ENCODE measurements around the gene SLC43A3.
"Not testable (repeated sequence)": the region's sequence is repeated elsewhere in the genome, so short reads cannot be mapped to it uniquely, and the experiment has no call there.

The SLC43A3 gene

GRCh38 chr11:57459164-57460021, 32.5 kb upstream of the SLC43A3 start:
- no peak for DNase-seq (ENCODE audit: low read depth)

- DNase-seq (ENCODE audit: low read depth) = no peak
These were observed 31.7 kb upstream of the SLC43A3 start for GRCh38 chr11:57458410-57459163.

GRCh38 chr11:57458060-57458409, 31.1 kb upstream of the SLC43A3 start:
- no peak for DNase-seq (ENCODE audit: low read depth)

GRCh38 chr11:57457643-57458023, 30.7 kb upstream of the SLC43A3 start:
- DNase-seq (ENCODE audit: low read depth) = no peak

GRCh38 chr11:57456960-57457642, 30.2 kb upstream of the SLC43A3 start:
- peak; percentile 80 for DNase-seq (ENCODE audit: low read depth)

GRCh38 chr11:57453543-57454177, 26.7 kb upstream of the SLC43A3 start:
- DNase-seq (ENCODE audit: low read depth) = no peak

- DNase-seq (ENCODE audit: low read depth) = no peak
These were observed 19.1 kb upstream of the SLC43A3 start for GRCh38 chr11:57446055-57446454.

GRCh38 chr11:57445122-57445394, 18.1 kb upstream of the SLC43A3 start:
- not testable (repeated sequence) for DNase-seq (ENCODE audit: low read depth)

GRCh38 chr11:57444362-57445121, 17.6 kb upstream of the SLC43A3 start:
- no peak for DNase-seq (ENCODE audit: low read depth)

- no peak for DNase-seq (ENCODE audit: low read depth)
These were observed 14.0 kb upstream of the SLC43A3 start for GRCh38 chr11:57440744-57441414.

- DNase-seq (ENCODE audit: low read depth) = no peak
These were observed 12.9 kb upstream of the SLC43A3 start for GRCh38 chr11:57439786-57440185.

GRCh38 chr11:57438345-57439285, 11.7 kb upstream of the SLC43A3 start:
- no peak for DNase-seq (ENCODE audit: low read depth)

- DNase-seq (ENCODE audit: low read depth) = no peak
These were observed 9.1 kb upstream of the SLC43A3 start for GRCh38 chr11:57436031-57436430.

GRCh38 chr11:57434640-57435546, 8.0 kb upstream of the SLC43A3 start:
- DNase-seq (ENCODE audit: low read depth) = peak; percentile 93

GRCh38 chr11:57432714-57433163, 5.8 kb upstream of the SLC43A3 start:
- DNase-seq (ENCODE audit: low read depth) = peak; percentile 30

- no peak for DNase-seq (ENCODE audit: low read depth)
These were observed 5.2 kb upstream of the SLC43A3 start for GRCh38 chr11:57432149-57432561.

- DNase-seq (ENCODE audit: low read depth) = no peak
These were observed 4.0 kb upstream of the SLC43A3 start for GRCh38 chr11:57430952-57431351.

GRCh38 chr11:57429946-57430345, 3.0 kb upstream of the SLC43A3 start:
- no peak for DNase-seq (ENCODE audit: low read depth)

- no peak for DNase-seq (ENCODE audit: low read depth)
These were observed 1.7 kb upstream of the SLC43A3 start for GRCh38 chr11:57428643-57429042.
